Transverse colon (tissue), 4 donors: ENCODE results near the gene RDM1.

ENCODE experiments used
- POLR2A ChIP-seq: fragments of 450-650 bp; IDR thresholded peaks from one replicate; pipeline ENCODE4 v1.6.1; 2016; ENCODE audit warnings: antibody characterized with exemption, mild to moderate bottlenecking, moderate library complexity
- POLR2AphosphoS5 ChIP-seq, 3 donors: sonication (generic); formaldehyde crosslinking; IDR thresholded peaks; one replicate each; pipeline ENCODE4 v1.6.1; 2016; ENCODE audit warnings: antibody characterized with exemption in 3 of 3
- TF ChIP-seq, protein P1 (sequence below), 5 experiments: fragments of 200-600 bp in 3 of 5; fragments of 450-650 bp in 2 of 5; sonication (generic) in 3 of 5; IDR thresholded peaks; 1 replicate in 2 of 5; 2 replicates in 3 of 5; pipeline ENCODE4 v1.5.1; 2016 to 2017; ENCODE audit warnings: antibody characterized with exemption in 5 of 5, inconsistent platforms in 3 of 5, mild to moderate bottlenecking in 2 of 5, moderate library complexity in 1 of 5

DNA sequence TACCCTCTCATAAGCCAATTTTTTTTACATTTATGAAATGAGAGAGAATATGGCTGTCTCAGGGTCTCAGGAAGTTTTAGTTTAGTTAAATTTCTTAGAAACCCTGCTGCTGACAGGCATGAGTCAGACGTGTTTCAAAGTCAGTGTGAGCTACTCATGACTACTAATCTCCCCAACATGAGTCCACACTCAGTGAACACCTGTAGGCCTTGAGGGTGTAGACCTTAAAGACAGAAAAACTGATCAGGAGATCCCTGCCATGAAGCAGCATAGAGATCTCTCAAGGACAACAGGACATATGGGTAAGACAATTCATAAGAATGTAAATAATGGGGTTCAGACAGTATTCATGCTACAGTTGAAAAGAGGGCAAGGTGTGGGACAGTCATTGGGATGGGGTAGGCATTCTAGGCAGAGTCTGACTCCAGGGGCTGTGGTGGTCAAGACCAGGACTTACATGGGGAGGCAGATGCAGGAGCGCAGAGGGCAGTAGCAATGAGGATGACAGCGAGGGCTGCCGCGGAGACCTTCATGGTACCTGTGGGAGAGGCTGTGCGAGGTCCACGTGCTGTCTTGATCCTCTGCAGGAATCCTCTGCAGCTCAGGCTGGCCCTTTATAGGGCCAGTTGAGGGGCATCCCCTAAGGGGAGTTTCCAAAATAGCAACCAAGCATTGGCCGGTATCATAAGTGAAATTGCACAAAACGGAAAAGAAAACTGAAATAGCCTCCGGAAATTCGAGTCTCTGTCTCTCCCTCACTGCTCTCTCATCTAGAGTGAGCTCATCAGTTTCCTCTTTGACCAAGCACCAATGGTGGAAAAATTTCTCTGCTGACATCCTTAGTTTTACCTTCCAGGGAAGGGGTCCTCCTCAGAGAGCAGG is 50.6 kb downstream of the RDM1 start, which contains the start of gene CCL5:
- TF ChIP-seq, protein P1, sequence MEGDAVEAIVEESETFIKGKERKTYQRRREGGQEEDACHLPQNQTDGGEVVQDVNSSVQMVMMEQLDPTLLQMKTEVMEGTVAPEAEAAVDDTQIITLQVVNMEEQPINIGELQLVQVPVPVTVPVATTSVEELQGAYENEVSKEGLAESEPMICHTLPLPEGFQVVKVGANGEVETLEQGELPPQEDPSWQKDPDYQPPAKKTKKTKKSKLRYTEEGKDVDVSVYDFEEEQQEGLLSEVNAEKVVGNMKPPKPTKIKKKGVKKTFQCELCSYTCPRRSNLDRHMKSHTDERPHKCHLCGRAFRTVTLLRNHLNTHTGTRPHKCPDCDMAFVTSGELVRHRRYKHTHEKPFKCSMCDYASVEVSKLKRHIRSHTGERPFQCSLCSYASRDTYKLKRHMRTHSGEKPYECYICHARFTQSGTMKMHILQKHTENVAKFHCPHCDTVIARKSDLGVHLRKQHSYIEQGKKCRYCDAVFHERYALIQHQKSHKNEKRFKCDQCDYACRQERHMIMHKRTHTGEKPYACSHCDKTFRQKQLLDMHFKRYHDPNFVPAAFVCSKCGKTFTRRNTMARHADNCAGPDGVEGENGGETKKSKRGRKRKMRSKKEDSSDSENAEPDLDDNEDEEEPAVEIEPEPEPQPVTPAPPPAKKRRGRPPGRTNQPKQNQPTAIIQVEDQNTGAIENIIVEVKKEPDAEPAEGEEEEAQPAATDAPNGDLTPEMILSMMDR (IDR thresholded peaks at IDR 0.05), result no peak
- peak; percentile 52 for TF ChIP-seq POLR2A
- peak in 2 of 3 donors; percentile 31 to 59 for TF ChIP-seq POLR2AphosphoS5 (IDR thresholded peaks at IDR 0.05)
